ENCODE data around the gene PPP2R5C.
A peak's percentile ranks its signal among the peaks of the same experiment; 100 is the strongest.
"Not testable (repeated sequence)": the region's sequence is repeated elsewhere in the genome, so short reads cannot be mapped to it uniquely, and the experiment has no call there.

The PPP2R5C gene

DNA sequence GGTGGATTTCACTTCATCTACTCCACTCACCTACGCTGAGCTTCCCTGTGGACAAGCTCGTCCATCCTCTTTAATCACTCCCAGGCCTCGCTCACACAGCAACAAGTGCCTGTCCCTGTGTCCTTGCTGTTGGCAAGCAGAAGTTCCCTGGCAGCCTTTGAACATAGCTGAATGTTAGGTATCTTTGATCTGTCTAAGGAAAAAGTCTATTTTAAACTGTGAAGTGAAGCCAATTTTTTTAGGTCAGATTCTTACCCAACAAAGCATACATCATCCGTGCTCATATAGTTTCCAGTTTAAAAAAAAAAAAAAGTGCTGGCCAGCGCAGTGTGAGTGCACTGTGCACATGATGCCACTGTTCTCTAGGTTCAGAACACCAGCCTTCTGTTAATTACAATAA is 36.3 kb downstream of the PPP2R5C start:
- Mint-ChIP-seq H3K4me1 (ENCODE audit: low read depth) (no peaks in the 10 kb centered on the region), H3K4me3 (no peak overlapping the region), H3K9me3 (peaks cover 5% of the 10 kb centered on the region), H3K27me3 (ENCODE audit: low read depth) (no peaks in the 10 kb centered on the region), H3K36me3 (ENCODE audit: low read depth) (peaks cover 6% of the 10 kb centered on the region), H3K27ac (no peak overlapping the region)

- not testable (repeated sequence) for H3K4me1 Mint-ChIP-seq (ENCODE audit: low read depth); H3K36me3 Mint-ChIP-seq (ENCODE audit: low read depth); H3K27ac Mint-ChIP-seq; H3K27me3 Mint-ChIP-seq (ENCODE audit: low read depth); H3K9me3 Mint-ChIP-seq; H3K4me3 Mint-ChIP-seq
Observed at GRCh38 chr14:101804373-101804772, 42.9 kb downstream of the PPP2R5C start.

GRCh38 chr14:101806252-101806651 is 44.7 kb downstream of the PPP2R5C start:
- not testable (repeated sequence) for H3K27me3 Mint-ChIP-seq (ENCODE audit: low read depth); H3K9me3 Mint-ChIP-seq; H3K27ac Mint-ChIP-seq; H3K36me3 Mint-ChIP-seq (ENCODE audit: low read depth); H3K4me3 Mint-ChIP-seq
- H3K4me1 Mint-ChIP-seq (ENCODE audit: low read depth): peaks cover 12% of the 10 kb centered on the region

- Mint-ChIP-seq H3K9me3 (no peaks in the 10 kb centered on the region), H3K4me1 (ENCODE audit: low read depth) (peaks cover 25% of the 10 kb centered on the region), H3K36me3 (ENCODE audit: low read depth) (peaks cover 21% of the 10 kb centered on the region), H3K27me3 (ENCODE audit: low read depth) (no peaks in the 10 kb centered on the region), H3K4me3 (no peak overlapping the region), H3K27ac (peak overlapping the region; percentile 15)
Observed at GRCh38 chr14:101808020-101808641, 46.6 kb downstream of the PPP2R5C start.

DNA sequence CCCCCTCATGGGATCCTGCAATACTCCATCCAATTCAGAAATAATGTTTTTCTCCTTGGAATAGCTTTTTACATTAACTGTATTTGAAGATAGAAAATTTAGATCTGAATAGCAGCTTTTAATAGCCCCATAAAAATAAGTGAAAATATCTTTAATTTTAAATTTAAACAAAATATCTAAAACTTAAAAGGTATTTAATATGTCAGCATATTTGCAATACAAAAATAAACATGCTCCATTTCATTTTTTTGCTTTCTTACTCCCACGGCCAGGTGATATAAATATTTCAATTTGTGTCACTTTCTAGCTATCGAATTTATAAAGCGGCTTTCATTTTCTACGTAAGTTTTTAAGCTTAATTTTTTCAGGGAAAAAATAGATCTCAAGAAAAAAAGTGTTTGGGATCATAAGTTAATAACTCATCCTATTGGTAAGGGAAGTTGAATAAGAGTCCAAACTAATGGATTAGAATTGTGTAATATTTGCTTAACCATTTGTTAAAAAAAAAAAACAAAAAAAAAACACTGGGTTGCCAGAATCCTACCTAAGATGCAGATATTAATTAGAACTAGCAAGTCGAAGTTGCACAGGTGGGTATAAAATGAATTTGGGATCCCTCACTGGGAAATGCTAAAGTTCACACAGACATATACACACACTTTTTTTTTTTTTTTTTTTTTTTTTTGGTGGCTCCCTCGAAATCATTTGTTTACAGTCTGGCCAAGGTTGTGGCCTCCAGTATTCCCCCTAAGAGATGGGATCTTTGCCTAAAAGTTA is 47.6 kb downstream of the PPP2R5C start:
- Mint-ChIP-seq H3K4me1 (ENCODE audit: low read depth) (peaks cover 34% of the 10 kb centered on the region), H3K27me3 (ENCODE audit: low read depth) (no peaks in the 10 kb centered on the region), H3K9me3 (no peaks in the 10 kb centered on the region), H3K4me3 (peak overlapping the region; percentile 95), H3K27ac (peak overlapping the region; percentile 99), H3K36me3 (ENCODE audit: low read depth) (peaks cover 26% of the 10 kb centered on the region)

GRCh38 chr14:101809671-101810514 is 48.4 kb downstream of the PPP2R5C start:
- H3K4me1 Mint-ChIP-seq (ENCODE audit: low read depth): peaks cover 42% of the 10 kb centered on the region
- H3K27me3 Mint-ChIP-seq (ENCODE audit: low read depth): no peaks in the 10 kb centered on the region
- no peaks in the 10 kb centered on the region for H3K9me3 Mint-ChIP-seq
- peak overlapping the region; percentile 99 for H3K27ac Mint-ChIP-seq
- H3K36me3 Mint-ChIP-seq (ENCODE audit: low read depth): peaks cover 29% of the 10 kb centered on the region
- H3K4me3 Mint-ChIP-seq: peak overlapping the region; percentile 95

GRCh38 chr14:101810897-101811621 is 49.5 kb downstream of the PPP2R5C start:
- H3K27me3 Mint-ChIP-seq (ENCODE audit: low read depth): no peaks in the 10 kb centered on the region
- H3K4me1 Mint-ChIP-seq (ENCODE audit: low read depth): peaks cover 52% of the 10 kb centered on the region
- no peaks in the 10 kb centered on the region for H3K9me3 Mint-ChIP-seq
- peak overlapping the region; percentile 99 for H3K27ac Mint-ChIP-seq
- peaks cover 35% of the 10 kb centered on the region for H3K36me3 Mint-ChIP-seq (ENCODE audit: low read depth)
- peak overlapping the region; percentile 95 for H3K4me3 Mint-ChIP-seq

DNA sequence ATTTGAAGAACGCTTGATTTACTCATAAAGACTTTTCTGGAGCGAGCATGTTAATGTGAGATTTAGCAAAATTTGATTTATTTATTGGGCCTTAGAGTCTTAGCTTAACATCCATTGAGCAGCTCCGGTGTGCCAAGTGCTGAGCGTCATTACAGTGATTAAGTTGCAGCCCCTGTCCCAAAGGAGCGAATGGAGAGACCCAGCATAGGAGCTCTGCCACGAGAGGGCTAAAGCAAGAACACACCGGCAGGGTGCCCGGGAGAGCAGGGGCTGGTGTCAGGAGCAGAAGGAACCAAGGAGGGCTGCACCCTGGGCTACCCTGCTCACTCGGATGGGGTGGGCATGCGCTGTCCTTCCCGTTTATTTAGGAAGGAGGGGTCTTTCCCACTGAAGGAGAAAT is 50.6 kb downstream of the PPP2R5C start:
- peaks cover 61% of the 10 kb centered on the region for H3K4me1 Mint-ChIP-seq (ENCODE audit: low read depth)
- peak overlapping the region; percentile 92 for H3K27ac Mint-ChIP-seq
- H3K27me3 Mint-ChIP-seq (ENCODE audit: low read depth): no peaks in the 10 kb centered on the region
- no peaks in the 10 kb centered on the region for H3K9me3 Mint-ChIP-seq
- H3K4me3 Mint-ChIP-seq: peak overlapping the region; percentile 95
- peaks cover 40% of the 10 kb centered on the region for H3K36me3 Mint-ChIP-seq (ENCODE audit: low read depth)

- H3K27me3 Mint-ChIP-seq (ENCODE audit: low read depth): no peaks in the 10 kb centered on the region
- no peaks in the 10 kb centered on the region for H3K9me3 Mint-ChIP-seq
- peak overlapping the region; percentile 86 for H3K27ac Mint-ChIP-seq
- peak overlapping the region; percentile 75 for H3K4me3 Mint-ChIP-seq
- peaks cover 45% of the 10 kb centered on the region for H3K36me3 Mint-ChIP-seq (ENCODE audit: low read depth)
- H3K4me1 Mint-ChIP-seq (ENCODE audit: low read depth): peaks cover 70% of the 10 kb centered on the region
Observed at GRCh38 chr14:101813171-101813759, 51.8 kb downstream of the PPP2R5C start.

DNA sequence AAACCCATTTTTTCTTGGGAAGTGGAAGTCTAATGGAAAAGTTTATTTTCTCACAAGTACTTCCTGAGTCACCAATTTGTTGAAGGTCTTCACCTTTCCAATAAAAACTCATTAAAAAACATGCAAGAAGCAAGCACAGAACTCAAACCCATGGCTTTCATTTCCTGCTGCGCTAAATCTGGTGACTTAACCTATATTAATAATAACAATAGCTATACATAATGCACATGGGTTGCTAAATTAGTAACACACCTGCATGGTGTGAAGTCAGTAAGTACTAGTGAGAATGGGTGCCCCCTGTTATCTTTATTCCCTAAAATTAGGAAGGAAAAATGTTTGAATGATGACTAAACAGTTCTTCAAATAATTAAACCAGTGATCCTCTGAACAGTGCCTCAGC is 52.3 kb downstream of the PPP2R5C start:
- H3K27ac Mint-ChIP-seq: peak overlapping the region; percentile 86
- no peaks in the 10 kb centered on the region for H3K9me3 Mint-ChIP-seq
- H3K27me3 Mint-ChIP-seq (ENCODE audit: low read depth): no peaks in the 10 kb centered on the region
- H3K4me1 Mint-ChIP-seq (ENCODE audit: low read depth): peaks cover 75% of the 10 kb centered on the region
- H3K36me3 Mint-ChIP-seq (ENCODE audit: low read depth): peaks cover 45% of the 10 kb centered on the region
- H3K4me3 Mint-ChIP-seq: peak overlapping the region; percentile 75

- H3K27me3 Mint-ChIP-seq (ENCODE audit: low read depth): no peaks in the 10 kb centered on the region
- H3K4me3 Mint-ChIP-seq: peak overlapping the region; percentile 75
- peak overlapping the region; percentile 86 for H3K27ac Mint-ChIP-seq
- peaks cover 54% of the 10 kb centered on the region for H3K36me3 Mint-ChIP-seq (ENCODE audit: low read depth)
- H3K9me3 Mint-ChIP-seq: no peaks in the 10 kb centered on the region
- H3K4me1 Mint-ChIP-seq (ENCODE audit: low read depth): peaks cover 79% of the 10 kb centered on the region
Observed at GRCh38 chr14:101814934-101815333, 53.4 kb downstream of the PPP2R5C start.

- Mint-ChIP-seq H3K4me1 (ENCODE audit: low read depth) (peaks cover 81% of the 10 kb centered on the region), H3K27me3 (ENCODE audit: low read depth) (no peaks in the 10 kb centered on the region), H3K27ac (peak overlapping the region; percentile 86), H3K4me3 (peak overlapping the region; percentile 75), H3K9me3 (no peaks in the 10 kb centered on the region), H3K36me3 (ENCODE audit: low read depth) (peaks cover 52% of the 10 kb centered on the region)
Observed at GRCh38 chr14:101815994-101816393, 54.5 kb downstream of the PPP2R5C start.

GRCh38 chr14:101817501-101818001 is 56.0 kb downstream of the PPP2R5C start:
- H3K9me3 Mint-ChIP-seq: no peaks in the 10 kb centered on the region
- H3K27ac Mint-ChIP-seq: peak overlapping the region; percentile 93
- H3K27me3 Mint-ChIP-seq (ENCODE audit: low read depth): no peaks in the 10 kb centered on the region
- H3K4me3 Mint-ChIP-seq: peak overlapping the region; percentile 73
- peaks cover 51% of the 10 kb centered on the region for H3K36me3 Mint-ChIP-seq (ENCODE audit: low read depth)
- peaks cover 84% of the 10 kb centered on the region for H3K4me1 Mint-ChIP-seq (ENCODE audit: low read depth)

Measured in T-helper 1 cell treated with Interleukin-12 subunit alpha and Interleukin-12 subunit beta and Interleukin-4 antibody, amounts not matched to agents 30 μg/mL and 1 μg/mL, for 36 hours (primary cell).